DND-41 (cell line): Measurements from ENCODE around the gene SULT2B1.

Source experiments
- CTCF ChIP-seq: IDR thresholded peaks from 2 replicates; pipeline ENCODE4 v1.5.1; 2012; ENCODE audit warnings: borderline replicate concordance, low read length, moderate library complexity, mild to moderate bottlenecking; ENCODE audit not compliant: poor library complexity, severe bottlenecking; ENCODE audit errors: extremely low read depth
- EZH2 ChIP-seq: IDR thresholded peaks from 3 replicates; pipeline ENCODE4 v1.6.1; 2012; ENCODE audit warnings: borderline replicate concordance, low read depth, mild to moderate bottlenecking, moderate library complexity, low read length, inconsistent platforms; ENCODE audit not compliant: severe bottlenecking

- no peak for TF ChIP-seq EZH2
- no peak for TF ChIP-seq CTCF
These were observed 82.0 kb downstream of the SULT2B1 start for GRCh38 chr19:48634036-48634342.
